MM.1S (cell line): ENCODE measurements around the gene APLP2.

Source experiments
- DNase-seq: peaks from one replicate; pipeline ENCODE4 v3.0.0-alpha.2; 2015
- H2AFZ ChIP-seq: fragments of 300-600 bp; sonication (generic); 2 replicates; pipeline ENCODE4 v1.6.0; 2016; ENCODE audit warnings: antibody characterized with exemption, low read length
- H3F3A ChIP-seq: fragments of 300-600 bp; sonication (generic); 2 replicates; pipeline ENCODE4 v1.6.1; 2016; ENCODE audit warnings: mild to moderate bottlenecking, antibody characterized with exemption, low read length, moderate library complexity, mixed read lengths; ENCODE audit not compliant: insufficient read depth
- H3K27ac ChIP-seq: fragments of 300-600 bp; sonication (generic); 2 replicates; pipeline ENCODE4 v1.5.1; 2016; ENCODE audit warnings: mild to moderate bottlenecking, low read length
- H3K27me3 ChIP-seq: fragments of 300-600 bp; sonication (generic); replicated peaks from 2 replicates; pipeline ENCODE4 v1.6.0; 2016; ENCODE audit warnings: low read length; ENCODE audit not compliant: insufficient read depth
- H3K36me3 ChIP-seq: fragments of 300-600 bp; sonication (generic); replicated peaks from 2 replicates; pipeline ENCODE4 v1.6.1; 2016; ENCODE audit warnings: mild to moderate bottlenecking, low read length, mixed read lengths; ENCODE audit not compliant: insufficient read depth
- H3K4me1 ChIP-seq: fragments of 300-600 bp; sonication (generic); 2 replicates; pipeline ENCODE4 v1.6.1; 2016; ENCODE audit warnings: low read length, mixed read lengths
- H3K4me2 ChIP-seq: fragments of 300-600 bp; sonication (generic); 2 replicates; pipeline ENCODE4 v1.6.0; 2016; ENCODE audit warnings: low read depth, low read length
- H3K4me3 ChIP-seq: fragments of 300-600 bp; sonication (generic); 2 replicates; pipeline ENCODE4 v1.5.1; 2016; ENCODE audit warnings: low read length, mixed read lengths
- H3K79me2 ChIP-seq: fragments of 300-600 bp; sonication (generic); 2 replicates; pipeline ENCODE4 v1.6.1; 2016; ENCODE audit warnings: mixed run types, low read length, mixed read lengths
- H3K9ac ChIP-seq: fragments of 300-600 bp; sonication (generic); 2 replicates; pipeline ENCODE4 v1.6.1; 2016; ENCODE audit warnings: low read length, mixed read lengths
- H3K9me2 ChIP-seq: fragments of 300-600 bp; sonication (generic); replicated peaks from 2 replicates; pipeline ENCODE4 v1.6.1; 2016; ENCODE audit warnings: mild to moderate bottlenecking, low read length, mixed read lengths; ENCODE audit not compliant: insufficient read depth
- H3K9me3 ChIP-seq: fragments of 300-600 bp; sonication (generic); replicated peaks from 2 replicates; pipeline ENCODE4 v1.6.1; 2016; ENCODE audit warnings: mild to moderate bottlenecking, low read length, mixed read lengths; ENCODE audit not compliant: insufficient read depth
- H4K20me1 ChIP-seq: fragments of 300-600 bp; sonication (generic); 2 replicates; pipeline ENCODE4 v1.6.1; 2016; ENCODE audit warnings: mild to moderate bottlenecking, low read length, moderate library complexity, mixed read lengths; ENCODE audit not compliant: insufficient read depth
- EZH2 ChIP-seq: fragments of 300-600 bp; sonication (generic); optimal IDR thresholded peaks from 2 replicates; pipeline ENCODE3; 2017; ENCODE audit warnings: low read depth, mild to moderate bottlenecking, antibody characterized with exemption, low read length, mixed read lengths
- EZH2phosphoT487 ChIP-seq: fragments of 300-600 bp; sonication (generic); IDR thresholded peaks from 2 replicates; pipeline ENCODE4 v1.6.1; 2018; ENCODE audit warnings: antibody characterized with exemption, low read length
- TF ChIP-seq, protein P1 (sequence below): fragments of 300-600 bp; sonication (generic); IDR thresholded peaks from 2 replicates; pipeline ENCODE4 v1.5.1; 2016; ENCODE audit warnings: antibody characterized with exemption, low read length, mixed read lengths

APLP2 gene

GRCh38 chr11:130141561-130142341 is 72.1 kb downstream of the APLP2 start:
- H3F3A ChIP-seq = peaks cover 18% of the 10 kb centered on the region
- H3K4me1 ChIP-seq = peaks cover 10% of the 10 kb centered on the region
- H3K9ac ChIP-seq = no peak overlapping the region
- H4K20me1 ChIP-seq = no peaks in the 10 kb centered on the region
- no peak for DNase-seq
- H3K36me3 ChIP-seq = no peaks in the 10 kb centered on the region
- H3K9me2 ChIP-seq = no peaks in the 10 kb centered on the region
- H3K9me3 ChIP-seq = no peaks in the 10 kb centered on the region
- H2AFZ ChIP-seq = no peak overlapping the region
- no peak overlapping the region for H3K4me2 ChIP-seq
- no peak overlapping the region for H3K4me3 ChIP-seq
- TF ChIP-seq, protein P1, sequence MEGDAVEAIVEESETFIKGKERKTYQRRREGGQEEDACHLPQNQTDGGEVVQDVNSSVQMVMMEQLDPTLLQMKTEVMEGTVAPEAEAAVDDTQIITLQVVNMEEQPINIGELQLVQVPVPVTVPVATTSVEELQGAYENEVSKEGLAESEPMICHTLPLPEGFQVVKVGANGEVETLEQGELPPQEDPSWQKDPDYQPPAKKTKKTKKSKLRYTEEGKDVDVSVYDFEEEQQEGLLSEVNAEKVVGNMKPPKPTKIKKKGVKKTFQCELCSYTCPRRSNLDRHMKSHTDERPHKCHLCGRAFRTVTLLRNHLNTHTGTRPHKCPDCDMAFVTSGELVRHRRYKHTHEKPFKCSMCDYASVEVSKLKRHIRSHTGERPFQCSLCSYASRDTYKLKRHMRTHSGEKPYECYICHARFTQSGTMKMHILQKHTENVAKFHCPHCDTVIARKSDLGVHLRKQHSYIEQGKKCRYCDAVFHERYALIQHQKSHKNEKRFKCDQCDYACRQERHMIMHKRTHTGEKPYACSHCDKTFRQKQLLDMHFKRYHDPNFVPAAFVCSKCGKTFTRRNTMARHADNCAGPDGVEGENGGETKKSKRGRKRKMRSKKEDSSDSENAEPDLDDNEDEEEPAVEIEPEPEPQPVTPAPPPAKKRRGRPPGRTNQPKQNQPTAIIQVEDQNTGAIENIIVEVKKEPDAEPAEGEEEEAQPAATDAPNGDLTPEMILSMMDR = no peak
- no peak for TF ChIP-seq EZH2phosphoT487
- no peak for TF ChIP-seq EZH2
- no peak overlapping the region for H3K27ac ChIP-seq
- H3K27me3 ChIP-seq = no peaks in the 10 kb centered on the region
- H3K79me2 ChIP-seq = no peaks in the 10 kb centered on the region

DNA sequence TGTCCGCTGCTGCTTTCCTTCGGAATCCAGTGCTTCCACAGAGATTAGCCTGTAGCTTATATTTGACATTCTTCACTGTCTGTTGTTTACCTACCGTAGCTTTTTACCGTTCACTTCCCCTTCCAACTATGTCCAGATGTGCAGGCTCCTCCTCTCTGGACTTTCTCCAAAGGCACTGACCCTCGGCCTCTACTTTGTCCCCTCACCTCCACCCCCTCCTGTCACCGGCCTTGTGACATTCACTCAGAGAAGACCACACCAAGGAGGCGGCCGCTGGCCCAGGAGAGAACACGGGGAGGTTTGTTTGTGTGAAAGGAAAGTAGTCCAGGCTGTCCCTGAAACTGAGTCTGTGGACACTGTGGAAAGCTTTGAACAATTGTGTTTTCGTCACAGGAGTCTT is 74.4 kb downstream of the APLP2 start:
- H3K36me3 ChIP-seq = no peaks in the 10 kb centered on the region
- H3F3A ChIP-seq = peaks cover 27% of the 10 kb centered on the region
- H3K9me3 ChIP-seq = no peaks in the 10 kb centered on the region
- H3K27me3 ChIP-seq = no peaks in the 10 kb centered on the region
- H3K4me3 ChIP-seq = no peak overlapping the region
- H3K9ac ChIP-seq = no peak overlapping the region
- TF ChIP-seq EZH2phosphoT487 = no peak
- TF ChIP-seq, protein P1 = no peak
- TF ChIP-seq EZH2 = no peak
- no peak overlapping the region for H2AFZ ChIP-seq
- no peaks in the 10 kb centered on the region for H3K9me2 ChIP-seq
- DNase-seq = no peak
- no peak overlapping the region for H3K4me2 ChIP-seq
- H4K20me1 ChIP-seq = no peaks in the 10 kb centered on the region
- H3K27ac ChIP-seq = no peak overlapping the region
- H3K79me2 ChIP-seq = no peaks in the 10 kb centered on the region
- peaks cover 22% of the 10 kb centered on the region for H3K4me1 ChIP-seq

DNA sequence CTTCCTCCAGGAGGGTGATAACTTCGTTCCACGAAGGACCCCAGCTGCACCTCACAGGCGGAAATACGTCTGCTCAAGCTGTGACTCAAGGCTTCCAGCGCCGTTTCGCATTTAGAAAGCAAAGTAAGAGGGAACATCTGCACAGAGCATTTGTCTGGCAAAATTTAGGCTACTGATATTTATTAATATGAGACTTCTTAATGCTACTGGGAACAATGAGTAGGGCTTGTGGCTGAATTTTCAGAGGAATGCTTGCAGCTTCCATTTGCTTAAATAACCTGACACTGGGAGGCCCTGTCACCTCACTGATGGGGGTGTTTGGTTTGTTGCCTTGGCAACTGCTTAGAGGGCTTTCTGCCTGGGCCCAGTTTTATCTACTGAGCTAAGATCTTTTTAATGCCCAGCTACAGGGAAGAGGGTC is 75.2 kb downstream of the APLP2 start:
- Histone ChIP-seq H2AFZ (no peak overlapping the region), H3K9ac (no peak overlapping the region), H4K20me1 (no peaks in the 10 kb centered on the region), H3K9me3 (no peaks in the 10 kb centered on the region), H3K4me2 (no peak overlapping the region), H3K9me2 (no peaks in the 10 kb centered on the region), H3K27me3 (no peaks in the 10 kb centered on the region), H3K36me3 (no peaks in the 10 kb centered on the region), H3K79me2 (no peaks in the 10 kb centered on the region), H3K4me3 (no peak overlapping the region), H3K4me1 (peaks cover 22% of the 10 kb centered on the region), H3K27ac (no peak overlapping the region), H3F3A (peaks cover 27% of the 10 kb centered on the region)
- TF ChIP-seq EZH2phosphoT487 (no peak), EZH2 (no peak)
- TF ChIP-seq, protein P1 = no peak
- DNase-seq = no peak
